ENCODE results near the gene CUX1.

The CUX1 gene

GRCh38 chr7:101964680-101965452, 147.4 kb downstream of the CUX1 start:
- DNase-seq (ENCODE audit: low read depth in 1 of 2, low spot score in 1 of 2) = no peak
- Histone ChIP-seq H3K27ac (replicated peaks) (no peak overlapping the region), H3K27me3 (ENCODE audit: insufficient read depth, poor library complexity, severe bottlenecking) (no peaks in the 10 kb centered on the region), H3K4me3 (replicated peaks; ENCODE audit: insufficient read depth, low read length) (no peak overlapping the region)
- TF ChIP-seq REST (IDR thresholded peaks at IDR 0.05; ENCODE audit: insufficient replicate concordance, low read depth) = no peak
- no peak for TF ChIP-seq POLR2AphosphoS5 (IDR thresholded peaks at IDR 0.05; ENCODE audit: low read depth)
- no peak for TF ChIP-seq GABPA (IDR thresholded peaks at IDR 0.05; ENCODE audit: low read depth)
- no peak for TF ChIP-seq SPI1 (IDR thresholded peaks at IDR 0.05; ENCODE audit: borderline replicate concordance, low read depth)
- no peak for TF ChIP-seq CTCF (IDR thresholded peaks at IDR 0.05; ENCODE audit: insufficient read depth, low read length)

GRCh38 chr7:101968720-101969466, 151.5 kb downstream of the CUX1 start:
- DNase-seq (ENCODE audit: low read depth in 1 of 2, low spot score in 1 of 2) = no peak
- no peak overlapping the region for H3K4me3 ChIP-seq (replicated peaks; ENCODE audit: insufficient read depth, low read length)
- no peaks in the 10 kb centered on the region for H3K27me3 ChIP-seq (ENCODE audit: insufficient read depth, poor library complexity, severe bottlenecking)
- no peak overlapping the region for H3K27ac ChIP-seq (replicated peaks)
- TF ChIP-seq GABPA (IDR thresholded peaks at IDR 0.05; ENCODE audit: low read depth) (no peak), REST (IDR thresholded peaks at IDR 0.05; ENCODE audit: insufficient replicate concordance, low read depth) (no peak), POLR2AphosphoS5 (IDR thresholded peaks at IDR 0.05; ENCODE audit: low read depth) (no peak), CTCF (IDR thresholded peaks at IDR 0.05; ENCODE audit: insufficient read depth, low read length) (no peak), SPI1 (IDR thresholded peaks at IDR 0.05; ENCODE audit: borderline replicate concordance, low read depth) (no peak)

- no peak for DNase-seq (ENCODE audit: low read depth in 1 of 2, low spot score in 1 of 2)
- no peak overlapping the region for H3K4me3 ChIP-seq (replicated peaks; ENCODE audit: insufficient read depth, low read length)
- H3K27me3 ChIP-seq (ENCODE audit: insufficient read depth, poor library complexity, severe bottlenecking) = no peaks in the 10 kb centered on the region
- no peak overlapping the region for H3K27ac ChIP-seq (replicated peaks)
- TF ChIP-seq GABPA (IDR thresholded peaks at IDR 0.05; ENCODE audit: low read depth) (no peak), REST (IDR thresholded peaks at IDR 0.05; ENCODE audit: insufficient replicate concordance, low read depth) (no peak), SPI1 (IDR thresholded peaks at IDR 0.05; ENCODE audit: borderline replicate concordance, low read depth) (no peak)
Observed at GRCh38 chr7:101969997-101970585, 152.7 kb downstream of the CUX1 start.

All from HL-60 (cell line).